ENCODE measurements around the gene GPC1.

The GPC1 gene

DNA sequence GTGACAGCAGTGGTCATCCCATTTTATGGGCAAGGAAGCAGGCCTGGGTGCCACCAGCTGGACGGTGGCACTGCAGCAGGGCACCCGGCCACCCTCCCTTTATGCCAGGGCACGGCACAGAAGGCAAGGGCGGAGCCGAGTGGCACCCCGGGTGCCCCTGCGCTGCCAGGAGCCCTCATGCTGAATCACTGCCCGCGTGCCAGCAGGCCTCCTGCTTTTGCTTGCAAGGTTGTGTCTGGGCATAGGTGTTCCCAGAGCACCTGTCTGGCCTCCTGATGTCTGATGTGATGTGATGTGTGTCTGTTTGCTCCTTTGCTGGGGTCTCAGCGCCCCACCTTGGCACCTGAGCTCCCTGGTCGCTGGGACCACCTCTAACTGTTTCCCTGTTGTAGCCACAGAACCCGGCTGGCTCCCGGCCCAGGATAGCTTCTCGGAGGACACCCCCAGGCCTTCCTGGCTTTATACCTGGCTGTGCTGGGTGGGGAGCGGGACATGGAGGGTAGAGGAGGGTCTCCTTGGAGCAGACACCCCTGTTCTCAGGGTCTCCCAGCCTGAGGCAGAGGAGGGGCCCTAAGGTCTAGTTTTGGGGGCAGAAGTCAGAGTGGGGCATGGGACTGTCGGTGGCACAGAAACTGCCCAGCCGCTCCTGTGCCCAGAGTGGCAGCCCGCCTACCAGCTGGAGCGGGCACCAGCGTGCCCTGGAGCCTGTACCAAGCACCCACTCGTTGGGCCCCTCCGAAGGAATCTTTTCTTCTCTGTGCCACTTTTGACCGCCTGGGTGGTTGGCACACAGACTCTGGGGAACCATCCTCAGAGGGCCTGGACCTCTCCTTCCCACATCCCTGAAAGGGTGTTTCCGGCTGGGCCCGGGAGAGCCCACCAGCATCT lies 3.6 kb downstream of the GPC1 start:
- TF ChIP-seq, protein P1, sequence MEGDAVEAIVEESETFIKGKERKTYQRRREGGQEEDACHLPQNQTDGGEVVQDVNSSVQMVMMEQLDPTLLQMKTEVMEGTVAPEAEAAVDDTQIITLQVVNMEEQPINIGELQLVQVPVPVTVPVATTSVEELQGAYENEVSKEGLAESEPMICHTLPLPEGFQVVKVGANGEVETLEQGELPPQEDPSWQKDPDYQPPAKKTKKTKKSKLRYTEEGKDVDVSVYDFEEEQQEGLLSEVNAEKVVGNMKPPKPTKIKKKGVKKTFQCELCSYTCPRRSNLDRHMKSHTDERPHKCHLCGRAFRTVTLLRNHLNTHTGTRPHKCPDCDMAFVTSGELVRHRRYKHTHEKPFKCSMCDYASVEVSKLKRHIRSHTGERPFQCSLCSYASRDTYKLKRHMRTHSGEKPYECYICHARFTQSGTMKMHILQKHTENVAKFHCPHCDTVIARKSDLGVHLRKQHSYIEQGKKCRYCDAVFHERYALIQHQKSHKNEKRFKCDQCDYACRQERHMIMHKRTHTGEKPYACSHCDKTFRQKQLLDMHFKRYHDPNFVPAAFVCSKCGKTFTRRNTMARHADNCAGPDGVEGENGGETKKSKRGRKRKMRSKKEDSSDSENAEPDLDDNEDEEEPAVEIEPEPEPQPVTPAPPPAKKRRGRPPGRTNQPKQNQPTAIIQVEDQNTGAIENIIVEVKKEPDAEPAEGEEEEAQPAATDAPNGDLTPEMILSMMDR (IDR thresholded peaks at IDR 0.05; ENCODE audit: extremely low read depth, insufficient read depth, missing control alignments) = no peak
- no peak for DNase-seq (ENCODE audit: low spot score)
- in situ Hi-C loops (cut with MboI; ENCODE audit: low pct_unique_long_range_greater_than_20kb, low sequenced_read_pairs, unreplicated experiment) = no loop called here

DNA sequence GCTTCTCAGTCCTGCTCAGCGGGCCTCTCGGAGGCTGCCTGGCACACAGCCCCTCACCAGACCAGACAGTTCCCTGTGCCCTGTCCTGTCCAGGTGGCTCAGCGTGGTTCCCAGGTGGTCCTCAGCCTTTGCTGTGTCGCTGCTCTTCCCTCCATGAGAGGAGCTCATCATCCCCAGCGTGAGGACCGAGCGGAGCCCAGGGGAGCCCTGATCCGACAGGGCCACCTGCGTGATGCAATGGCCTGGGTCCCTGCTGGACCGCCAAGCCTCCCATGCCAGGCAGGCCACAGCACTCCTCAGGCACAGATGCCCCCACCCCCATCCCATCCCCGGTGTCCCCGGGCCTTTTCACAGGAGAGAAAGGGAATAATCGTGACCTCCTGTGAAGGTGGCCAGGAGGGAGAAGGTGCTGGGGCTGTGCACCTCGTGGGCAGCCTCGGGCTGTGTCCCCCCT lies 4.3 kb downstream of the GPC1 start:
- TF ChIP-seq, protein P1 (IDR thresholded peaks at IDR 0.05; ENCODE audit: extremely low read depth, insufficient read depth, missing control alignments) = no peak
- DNase-seq (ENCODE audit: low spot score) = no peak
- in situ Hi-C loops (cut with MboI; ENCODE audit: low pct_unique_long_range_greater_than_20kb, low sequenced_read_pairs, unreplicated experiment) = no loop called here

DNA sequence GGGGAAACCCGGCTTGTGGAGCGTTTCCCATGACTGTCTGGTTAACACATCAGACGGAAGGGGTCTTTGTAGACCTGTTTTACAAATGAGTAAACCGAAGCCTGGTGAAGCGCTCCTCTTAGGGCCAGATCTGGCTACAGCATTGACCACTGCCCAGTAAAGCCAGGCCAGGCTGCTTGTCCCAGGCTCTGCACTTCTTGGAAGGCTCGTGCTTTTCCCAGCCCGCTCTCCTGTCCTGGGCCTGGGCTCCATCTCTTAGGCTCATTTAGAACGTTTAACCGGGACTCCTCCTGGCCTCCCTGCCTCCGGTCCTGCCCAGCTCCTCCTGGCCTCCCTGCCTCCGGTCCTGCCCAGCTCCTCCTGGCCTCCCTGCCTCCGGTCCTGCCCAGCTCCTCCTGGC lies 4.8 kb downstream of the GPC1 start:
- in situ Hi-C loops (cut with MboI; ENCODE audit: low pct_unique_long_range_greater_than_20kb, low sequenced_read_pairs, unreplicated experiment) = no loop called here
- TF ChIP-seq, protein P1 (IDR thresholded peaks at IDR 0.05; ENCODE audit: extremely low read depth, insufficient read depth, missing control alignments) = no peak
- DNase-seq (ENCODE audit: low spot score) = no peak

DNA sequence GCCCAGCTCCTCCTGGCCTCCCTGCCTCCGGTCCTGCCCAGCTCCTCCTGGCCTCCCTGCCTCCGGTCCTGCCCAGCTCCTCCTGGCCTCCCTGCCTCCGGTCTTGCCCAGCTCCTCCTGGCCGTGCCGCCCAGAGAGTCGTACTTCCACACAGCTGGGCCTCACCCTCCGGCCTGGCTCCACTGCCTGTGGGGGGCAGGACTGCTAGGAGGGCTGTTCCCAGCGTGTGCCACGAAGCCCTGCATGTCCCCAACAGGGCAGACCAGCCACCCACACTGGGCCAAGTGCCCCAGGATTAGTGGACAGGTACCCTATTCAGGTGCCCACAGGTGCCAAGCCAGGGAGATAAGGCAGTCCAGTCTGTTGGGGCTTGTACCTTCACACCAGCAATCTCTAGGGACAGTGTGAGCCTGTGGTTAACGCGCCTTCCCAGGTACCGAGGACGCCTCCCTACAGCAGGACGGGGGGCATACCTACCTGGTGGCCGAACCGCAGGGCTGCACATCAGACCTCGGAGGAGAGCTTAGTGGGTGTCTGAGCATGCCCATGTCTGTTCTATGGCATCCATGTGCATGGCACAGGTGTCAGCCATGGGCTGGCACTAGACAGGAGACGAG lies 5.3 kb downstream of the GPC1 start:
- DNase-seq (ENCODE audit: low spot score) = no peak
- in situ Hi-C loops (cut with MboI; ENCODE audit: low pct_unique_long_range_greater_than_20kb, low sequenced_read_pairs, unreplicated experiment) = no loop called here
- TF ChIP-seq, protein P1 (IDR thresholded peaks at IDR 0.05; ENCODE audit: extremely low read depth, insufficient read depth, missing control alignments) = no peak

DNA sequence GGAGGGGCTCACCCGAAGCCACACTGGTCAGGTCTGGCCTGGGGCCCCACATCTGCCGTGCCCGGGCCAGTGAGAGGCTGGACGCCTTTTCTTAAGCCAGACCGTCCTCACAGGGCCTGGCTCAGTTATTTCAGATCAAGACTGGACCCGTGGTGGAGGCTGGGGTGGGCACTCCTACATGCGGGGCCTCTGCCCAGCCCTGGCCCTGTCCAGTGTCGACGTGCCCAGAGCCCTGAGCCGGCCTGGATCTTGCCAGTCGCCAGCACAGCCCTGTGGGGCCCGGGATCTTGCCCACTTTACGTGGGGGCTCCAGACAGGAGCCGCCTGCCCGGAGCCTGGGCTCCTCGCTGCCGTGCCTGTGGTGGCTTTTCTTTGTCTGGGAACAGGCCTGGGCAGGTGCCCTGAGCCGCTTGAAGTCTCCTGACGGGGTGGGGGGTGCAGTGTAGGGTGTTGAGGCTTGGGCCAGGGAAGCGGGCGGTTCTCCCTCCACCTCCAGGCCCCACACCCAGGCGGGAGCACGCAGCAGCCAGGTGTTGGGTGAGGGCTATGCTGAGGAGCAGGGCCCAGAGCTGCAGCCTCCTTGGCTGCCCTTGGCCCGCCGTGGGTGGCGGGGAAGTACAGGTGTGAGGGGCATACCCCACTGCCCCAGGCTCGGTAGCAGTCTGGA lies 6.0 kb downstream of the GPC1 start:
- in situ Hi-C loops (cut with MboI; ENCODE audit: low pct_unique_long_range_greater_than_20kb, low sequenced_read_pairs, unreplicated experiment) = no loop called here
- DNase-seq (ENCODE audit: low spot score) = no peak
- TF ChIP-seq, protein P1 (IDR thresholded peaks at IDR 0.05; ENCODE audit: extremely low read depth, insufficient read depth, missing control alignments) = no peak

DNA sequence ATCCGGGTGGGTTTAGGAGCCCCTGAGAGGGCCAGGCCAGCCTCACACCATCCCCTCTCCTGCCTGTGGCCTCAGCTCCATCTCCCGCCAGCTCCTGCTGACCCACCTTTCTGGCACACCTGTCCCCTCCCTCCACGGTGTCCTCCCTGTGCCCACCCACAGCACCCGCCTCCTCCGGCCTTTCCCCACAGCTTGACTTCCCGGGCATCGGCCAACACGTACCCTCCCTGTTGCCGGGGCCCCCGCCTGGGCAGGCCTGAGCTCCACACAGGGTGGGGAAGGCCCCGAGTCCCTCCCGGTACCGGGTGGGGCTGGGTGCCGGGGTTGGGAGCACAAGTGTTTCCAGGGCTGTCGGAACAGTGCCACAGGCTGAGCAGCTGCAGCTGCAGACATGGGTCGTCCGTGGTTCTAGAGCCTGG lies 6.5 kb downstream of the GPC1 start:
- in situ Hi-C loops (cut with MboI; ENCODE audit: low pct_unique_long_range_greater_than_20kb, low sequenced_read_pairs, unreplicated experiment) = no loop called here
- no peak for DNase-seq (ENCODE audit: low spot score)
- TF ChIP-seq, protein P1 (IDR thresholded peaks at IDR 0.05; ENCODE audit: extremely low read depth, insufficient read depth, missing control alignments) = no peak
